Spleen (tissue), 11 donors: ENCODE measurements around the gene USH2A. TPM values are rescaled to one million over a fixed set of nuclear protein-coding genes. Genes with fewer than 3 reads are reported as not detected.

Source experiments
- DNase-seq: peaks from one replicate; pipeline ENCODE4 v3.0.0-alpha.2; 2020
- H3K27ac ChIP-seq, 8 donors: fragments of 200-600 bp; sonication (generic) in 7 of 8; 1 replicate in 4 of 8; 2 replicates in 4 of 8; pipeline versions ENCODE4 v1.5.0 to v1.8.0; 2016 to 2021; ENCODE audit warnings: inconsistent platforms in 4 of 8, mild to moderate bottlenecking in 4 of 8, moderate library complexity in 1 of 8
- H3K27me3 ChIP-seq, 7 donors: fragments of 200-600 bp; sonication (generic) in 6 of 7; replicated peaks in 1 of 7; 1 replicate in 4 of 7; 2 replicates in 3 of 7; pipeline versions ENCODE4 v1.5.0 to v1.8.0; 2016 to 2021; ENCODE audit warnings: inconsistent platforms in 3 of 7, mild to moderate bottlenecking in 1 of 7
- H3K36me3 ChIP-seq, 6 donors: fragments of 200-600 bp; sonication (generic) in 5 of 6; 1 replicate in 4 of 6; 2 replicates in 2 of 6; pipeline versions ENCODE4 v1.5.0 to v1.8.0; 2016 to 2021; ENCODE audit warnings: inconsistent platforms in 2 of 6
- H3K4me1 ChIP-seq, 6 donors: fragments of 200-600 bp; sonication (generic) in 5 of 6; 1 replicate in 3 of 6; 2 replicates in 3 of 6; pipeline versions ENCODE4 v1.5.0 to v1.8.0; 2016 to 2021; ENCODE audit warnings: inconsistent platforms in 3 of 6
- H3K4me3 ChIP-seq, 8 donors: fragments of 200-600 bp; sonication (generic) in 7 of 8; 1 replicate in 4 of 8; 2 replicates in 4 of 8; pipeline versions ENCODE4 v1.5.0 to v1.8.0; 2016 to 2021; ENCODE audit warnings: inconsistent platforms in 4 of 8, mild to moderate bottlenecking in 4 of 8, moderate library complexity in 2 of 8
- H3K9me3 ChIP-seq, 8 donors: fragments of 200-600 bp; sonication (generic) in 7 of 8; 1 replicate in 4 of 8; 2 replicates in 4 of 8; pipeline versions ENCODE4 v1.5.0 to v1.8.0; 2016 to 2021; ENCODE audit warnings: inconsistent platforms in 4 of 8
- POLR2A ChIP-seq, 3 donors: fragments of 450-650 bp; IDR thresholded peaks; one replicate each; pipeline ENCODE4 v1.5.1; 2017; ENCODE audit warnings: antibody characterized with exemption in 3 of 3, mild to moderate bottlenecking in 1 of 3
- POLR2AphosphoS5 ChIP-seq, 3 donors: sonication (generic); formaldehyde crosslinking; IDR thresholded peaks; one replicate each; pipeline ENCODE4 v1.5.1; 2017; ENCODE audit warnings: antibody characterized with exemption in 3 of 3
- WGBS, 5 donors: extraction: QIAGEN DNeasy Blood & Tissue Kit in 3 of 5; methylation state at CpG; one replicate each; pipeline versions ENCODE4 v1.1.5 to v1.1.7; 2013 to 2018; 5-methylcytosine and 5-hydroxymethylcytosine counted together
- intact Hi-C: fragments of 100-400 bp; cut with DNase I; formaldehyde crosslinking; loops from one replicate; pipeline ENCODE4 v1.15.0; 2023; ENCODE audit warnings: low total_unique reads
- polyA plus RNA-seq, 3 donors: library from polyadenylated mRNA; stranded (reverse); fragments of 200-250 nt; gene quantifications; one replicate each; pipeline ENCODE4 v1.2.1, GENCODE V29; 2013
- total RNA-seq, 7 donors: library from RNA; depleted of rRNA in 3 of 7; stranded (reverse); fragments of >200 nt in 3 of 7; fragmentation: NEBNext Ultra II Directional in 4 of 7; extraction: Animal tissue kit (Norgen Biotek cat#: 25700) in 4 of 7; gene quantifications; one replicate each; pipeline versions ENCODE4 v1.1.0 to v1.2.1, GENCODE V29; 2016 to 2021
- TF ChIP-seq, protein P1 (sequence below), 11 experiments: fragments of 200-600 bp in 7 of 11; fragments of 450-650 bp in 4 of 11; sonication (generic) in 4 of 11; IDR thresholded peaks in 8 of 11; conservative IDR thresholded peaks in 3 of 11; 1 replicate in 7 of 11; 2 replicates in 4 of 11; pipeline versions ENCODE4 v1.4.0 to v1.8.0; 2016 to 2021; ENCODE audit warnings: antibody characterized with exemption in 11 of 11, inconsistent platforms in 4 of 11, mild to moderate bottlenecking in 1 of 11
- donor health status: healthy with polysubstance abuse.
- donor health status: DM: no; HTN: no; CAD: no; lungs with moderate emphysema.
- donor health status: DM: no; HTN: no; CAD: no.
- donor health status: Bipolar disorder and iron deficiency.
- donor health status: healthy.
- donor health status: DM: no; HTN: no; CAD: no.
- donor health status: DM: yes; HTN: yes; CAD: no.

The USH2A gene
- total and polyA plus RNA-seq, 10 donors: under 0.01 TPM; not detected in 9

DNA sequence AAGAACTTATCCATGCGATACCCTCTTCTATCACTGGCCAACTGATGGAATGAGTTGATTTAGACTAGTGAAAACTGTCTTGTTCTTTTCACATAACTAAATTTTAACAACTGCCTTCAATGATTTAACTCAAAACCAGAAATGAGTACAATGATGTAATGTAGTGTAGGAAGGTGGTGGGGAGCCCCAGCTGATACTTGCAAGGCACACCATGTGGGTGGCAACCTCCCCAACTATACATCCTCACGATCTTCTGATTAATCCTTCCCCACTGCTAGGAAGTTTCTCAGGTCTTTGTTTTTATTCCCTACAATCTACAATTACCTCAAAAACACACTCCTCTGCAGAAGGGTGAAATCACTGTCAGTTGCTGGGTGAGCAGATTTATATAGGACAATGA is 755.5 kb downstream of the USH2A start:
- no peak overlapping the region for H3K27ac ChIP-seq
- no peak for DNase-seq
- WGBS, 5 donors: 83 to 87% (median 84%) methylated on average over 2 of the region's 2 CpGs
- no peak for TF ChIP-seq POLR2A (IDR thresholded peaks at IDR 0.05)
- TF ChIP-seq POLR2AphosphoS5 (IDR thresholded peaks at IDR 0.05): no peak
- TF ChIP-seq, protein P1, sequence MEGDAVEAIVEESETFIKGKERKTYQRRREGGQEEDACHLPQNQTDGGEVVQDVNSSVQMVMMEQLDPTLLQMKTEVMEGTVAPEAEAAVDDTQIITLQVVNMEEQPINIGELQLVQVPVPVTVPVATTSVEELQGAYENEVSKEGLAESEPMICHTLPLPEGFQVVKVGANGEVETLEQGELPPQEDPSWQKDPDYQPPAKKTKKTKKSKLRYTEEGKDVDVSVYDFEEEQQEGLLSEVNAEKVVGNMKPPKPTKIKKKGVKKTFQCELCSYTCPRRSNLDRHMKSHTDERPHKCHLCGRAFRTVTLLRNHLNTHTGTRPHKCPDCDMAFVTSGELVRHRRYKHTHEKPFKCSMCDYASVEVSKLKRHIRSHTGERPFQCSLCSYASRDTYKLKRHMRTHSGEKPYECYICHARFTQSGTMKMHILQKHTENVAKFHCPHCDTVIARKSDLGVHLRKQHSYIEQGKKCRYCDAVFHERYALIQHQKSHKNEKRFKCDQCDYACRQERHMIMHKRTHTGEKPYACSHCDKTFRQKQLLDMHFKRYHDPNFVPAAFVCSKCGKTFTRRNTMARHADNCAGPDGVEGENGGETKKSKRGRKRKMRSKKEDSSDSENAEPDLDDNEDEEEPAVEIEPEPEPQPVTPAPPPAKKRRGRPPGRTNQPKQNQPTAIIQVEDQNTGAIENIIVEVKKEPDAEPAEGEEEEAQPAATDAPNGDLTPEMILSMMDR (IDR thresholded peaks at IDR 0.05 in 8 of 11, conservative IDR thresholded peaks at IDR 0.05 in 3 of 11): no peak
- H3K27me3 ChIP-seq: no peaks in the 10 kb centered on the region
- H3K36me3 ChIP-seq: no peaks in the 10 kb centered on the region
- H3K9me3 ChIP-seq: no peaks in the 10 kb centered on the region
- no peaks in the 10 kb centered on the region for H3K4me1 ChIP-seq
- no peak overlapping the region for H3K4me3 ChIP-seq
- intact Hi-C loops: no loop called here

DNA sequence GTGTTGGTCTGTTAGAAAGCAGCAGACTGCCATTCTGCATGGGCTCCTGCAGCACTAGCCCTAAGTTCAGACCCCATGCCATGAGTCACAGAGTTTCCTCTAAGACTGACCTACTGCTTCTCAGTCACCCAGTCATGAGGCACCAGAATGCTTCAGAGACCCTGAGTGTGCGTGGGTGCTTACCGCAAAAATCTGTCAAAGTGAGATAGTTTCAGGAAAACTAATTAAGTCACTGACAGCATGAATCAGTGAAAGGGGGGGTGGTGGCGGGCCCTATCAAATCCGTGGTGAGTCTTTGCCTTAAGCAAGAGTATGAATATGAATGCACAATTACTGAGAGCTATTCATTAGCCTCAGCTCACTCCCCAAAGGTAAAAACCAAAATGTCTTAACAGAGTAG is 758.0 kb downstream of the USH2A start:
- Histone ChIP-seq H3K27ac (no peak overlapping the region), H3K4me1 (no peaks in the 10 kb centered on the region), H3K27me3 (no peaks in the 10 kb centered on the region), H3K4me3 (no peak overlapping the region), H3K36me3 (no peaks in the 10 kb centered on the region), H3K9me3 (no peaks in the 10 kb centered on the region)
- intact Hi-C loops: no loop called here
- no peak for TF ChIP-seq POLR2AphosphoS5 (IDR thresholded peaks at IDR 0.05)
- TF ChIP-seq, protein P1 (IDR thresholded peaks at IDR 0.05 in 8 of 11, conservative IDR thresholded peaks at IDR 0.05 in 3 of 11): no peak
- TF ChIP-seq POLR2A (IDR thresholded peaks at IDR 0.05): no peak
- WGBS, 5 donors: 74 to 88% (median 77%) methylated on average over 4 of the region's 4 CpGs
- no peak for DNase-seq

DNA sequence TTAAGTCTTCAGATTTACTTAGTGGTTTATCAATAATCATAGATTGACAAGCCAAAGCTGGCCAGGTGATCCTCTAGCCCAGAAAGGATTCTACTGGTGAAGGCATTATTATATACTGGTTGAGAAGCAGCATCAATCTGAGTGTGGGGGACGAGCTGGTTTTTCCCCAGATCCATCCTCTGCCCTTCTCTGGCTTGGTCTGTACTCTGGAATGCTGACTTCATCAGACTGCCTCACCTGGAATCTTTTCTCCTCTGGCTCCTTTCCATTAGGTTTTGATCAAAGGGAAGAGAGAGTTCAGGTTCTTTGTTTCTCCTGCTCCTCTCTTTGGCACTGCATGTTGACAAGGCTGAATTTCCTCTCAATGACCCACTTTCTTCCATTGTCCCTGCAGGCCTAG is 762.2 kb downstream of the USH2A start:
- H3K27me3 ChIP-seq: no peaks in the 10 kb centered on the region
- DNase-seq: no peak
- intact Hi-C loops: no loop called here
- WGBS, 5 donors: 47 to 78% (median 76%) methylated on average over 1 of the region's 1 CpG
- TF ChIP-seq POLR2AphosphoS5 (IDR thresholded peaks at IDR 0.05): no peak
- TF ChIP-seq POLR2A (IDR thresholded peaks at IDR 0.05): no peak
- TF ChIP-seq, protein P1 (IDR thresholded peaks at IDR 0.05 in 8 of 11, conservative IDR thresholded peaks at IDR 0.05 in 3 of 11): no peak
- H3K4me1 ChIP-seq: no peaks in the 10 kb centered on the region
- no peak overlapping the region for H3K27ac ChIP-seq
- H3K4me3 ChIP-seq: no peak overlapping the region
- no peaks in the 10 kb centered on the region for H3K36me3 ChIP-seq
- no peaks in the 10 kb centered on the region for H3K9me3 ChIP-seq

DNA sequence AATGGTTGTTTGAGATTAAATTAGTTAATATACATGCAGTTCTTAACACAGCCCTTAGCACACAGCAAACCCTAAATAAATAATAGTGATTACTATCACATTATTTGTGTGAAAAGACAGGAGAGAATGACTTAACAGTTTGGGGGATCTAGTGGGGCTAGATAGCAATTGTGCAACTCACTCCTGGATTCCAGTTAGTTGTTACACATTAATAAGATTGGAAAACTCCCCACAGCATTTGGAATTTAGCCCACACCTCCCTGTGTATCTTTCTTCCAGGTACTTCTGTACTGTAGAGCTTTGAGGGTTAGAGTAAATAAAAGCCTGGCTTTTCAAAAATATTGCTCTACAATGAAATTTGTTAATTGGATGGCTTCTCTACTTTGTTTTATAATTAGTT is 763.0 kb downstream of the USH2A start:
- no peak for DNase-seq
- H3K9me3 ChIP-seq: no peaks in the 10 kb centered on the region
- no peak overlapping the region for H3K27ac ChIP-seq
- no peak overlapping the region for H3K4me3 ChIP-seq
- intact Hi-C loops: no loop called here
- H3K4me1 ChIP-seq: no peaks in the 10 kb centered on the region
- no peaks in the 10 kb centered on the region for H3K27me3 ChIP-seq
- TF ChIP-seq POLR2A (IDR thresholded peaks at IDR 0.05): no peak
- TF ChIP-seq, protein P1 (IDR thresholded peaks at IDR 0.05 in 8 of 11, conservative IDR thresholded peaks at IDR 0.05 in 3 of 11): no peak
- no peak for TF ChIP-seq POLR2AphosphoS5 (IDR thresholded peaks at IDR 0.05)
- no peaks in the 10 kb centered on the region for H3K36me3 ChIP-seq
